ENCODE measurements around the gene PDE6B.

DNA sequence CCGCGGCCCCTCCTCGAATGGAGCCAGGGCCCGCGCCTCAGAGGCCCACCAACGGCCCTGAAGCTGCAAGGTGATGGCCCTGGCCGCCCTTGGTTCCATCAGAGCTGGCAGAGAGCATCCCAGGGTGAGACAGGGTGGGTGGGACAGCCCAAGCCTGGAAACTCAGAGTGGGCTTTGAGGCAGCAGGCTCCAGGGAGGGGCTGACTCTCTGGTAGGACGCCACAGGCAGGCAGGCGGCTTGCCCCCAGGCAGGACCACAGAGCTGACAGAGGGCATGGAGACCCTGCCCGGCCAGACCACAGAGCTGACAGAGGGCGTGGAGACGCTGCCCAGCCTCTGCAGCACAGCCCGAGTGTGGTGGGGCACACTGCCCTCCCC lies 53.7 kb downstream of the PDE6B start:
- TF ChIP-seq, protein P1, sequence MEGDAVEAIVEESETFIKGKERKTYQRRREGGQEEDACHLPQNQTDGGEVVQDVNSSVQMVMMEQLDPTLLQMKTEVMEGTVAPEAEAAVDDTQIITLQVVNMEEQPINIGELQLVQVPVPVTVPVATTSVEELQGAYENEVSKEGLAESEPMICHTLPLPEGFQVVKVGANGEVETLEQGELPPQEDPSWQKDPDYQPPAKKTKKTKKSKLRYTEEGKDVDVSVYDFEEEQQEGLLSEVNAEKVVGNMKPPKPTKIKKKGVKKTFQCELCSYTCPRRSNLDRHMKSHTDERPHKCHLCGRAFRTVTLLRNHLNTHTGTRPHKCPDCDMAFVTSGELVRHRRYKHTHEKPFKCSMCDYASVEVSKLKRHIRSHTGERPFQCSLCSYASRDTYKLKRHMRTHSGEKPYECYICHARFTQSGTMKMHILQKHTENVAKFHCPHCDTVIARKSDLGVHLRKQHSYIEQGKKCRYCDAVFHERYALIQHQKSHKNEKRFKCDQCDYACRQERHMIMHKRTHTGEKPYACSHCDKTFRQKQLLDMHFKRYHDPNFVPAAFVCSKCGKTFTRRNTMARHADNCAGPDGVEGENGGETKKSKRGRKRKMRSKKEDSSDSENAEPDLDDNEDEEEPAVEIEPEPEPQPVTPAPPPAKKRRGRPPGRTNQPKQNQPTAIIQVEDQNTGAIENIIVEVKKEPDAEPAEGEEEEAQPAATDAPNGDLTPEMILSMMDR (IDR thresholded peaks at IDR 0.05), result no peak
- no peak for TF ChIP-seq POLR2A (IDR thresholded peaks at IDR 0.05)

Measured in thyroid gland (tissue), 4 donors.